ENCODE measurements around the gene S100PBP.

The S100PBP gene

DNA sequence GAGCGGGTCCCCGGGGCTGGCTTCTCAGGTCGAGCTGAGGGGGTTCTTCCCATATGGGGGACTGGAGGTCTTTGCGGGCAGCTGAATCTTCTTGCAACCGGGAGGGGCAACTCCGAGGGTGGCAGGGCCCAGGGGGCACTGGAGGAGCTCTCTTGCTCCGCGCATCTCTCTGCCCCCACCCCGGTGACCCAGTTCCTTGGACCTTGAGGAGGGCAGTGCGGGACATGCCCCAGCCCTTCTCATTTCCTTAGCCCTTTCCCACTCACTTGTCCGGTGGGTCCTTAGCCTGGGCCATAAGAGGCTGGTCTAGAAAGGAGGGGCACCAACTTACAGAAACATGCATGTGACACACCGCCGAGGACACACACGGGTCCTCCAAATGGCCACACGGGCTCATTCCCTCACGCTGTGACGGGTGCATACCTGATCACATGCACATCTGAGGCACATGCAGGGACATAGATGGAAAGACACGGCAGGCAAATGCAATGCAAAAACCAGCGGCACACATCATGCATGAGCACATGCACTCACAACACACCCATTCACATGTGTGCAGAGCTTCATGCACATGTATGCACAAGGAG, 69.5 kb downstream of the S100PBP start:
- DNase-seq (ENCODE audit: low read depth): no peak

DNA sequence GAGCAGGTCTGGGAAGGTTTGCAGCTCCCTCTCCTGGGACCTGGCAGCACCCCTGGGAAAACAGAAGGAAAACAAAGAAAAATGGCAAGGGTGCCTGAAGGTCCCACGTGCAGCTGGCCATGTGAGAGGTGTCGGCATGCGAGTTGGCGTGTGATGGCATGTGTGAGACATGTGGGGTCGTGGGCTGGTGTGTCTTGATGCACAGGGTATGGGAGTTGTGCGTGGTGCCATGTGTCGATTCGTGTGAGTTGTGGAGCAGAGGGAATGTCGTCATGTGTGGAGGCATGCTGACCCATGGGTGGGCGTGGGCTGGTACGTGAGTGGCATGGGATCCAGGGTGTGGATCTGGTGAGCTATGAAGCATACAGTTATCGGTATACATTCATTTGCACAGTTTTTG, 70.2 kb downstream of the S100PBP start:
- no peak for DNase-seq (ENCODE audit: low read depth)

DNA sequence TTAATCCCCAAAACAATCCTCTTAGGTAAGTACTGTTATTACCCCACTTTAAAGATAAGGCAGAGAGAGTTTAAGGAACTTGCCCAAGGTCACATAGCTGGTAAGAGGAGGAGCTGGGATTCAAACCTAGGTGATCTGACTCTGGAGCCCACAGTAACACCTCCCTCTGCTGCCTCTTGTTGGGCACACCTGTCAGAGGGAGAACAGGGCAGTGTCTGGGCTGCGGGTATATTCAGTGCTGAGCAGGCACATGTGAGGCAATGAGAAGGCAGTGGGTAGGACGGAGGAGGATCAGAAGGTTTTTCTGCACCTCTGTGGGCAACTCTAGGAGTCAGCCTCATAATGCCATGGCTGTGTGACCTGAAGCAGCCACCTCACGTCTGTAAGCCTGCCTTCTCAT, 70.7 kb downstream of the S100PBP start:
- no peak for DNase-seq (ENCODE audit: low read depth)

DNA sequence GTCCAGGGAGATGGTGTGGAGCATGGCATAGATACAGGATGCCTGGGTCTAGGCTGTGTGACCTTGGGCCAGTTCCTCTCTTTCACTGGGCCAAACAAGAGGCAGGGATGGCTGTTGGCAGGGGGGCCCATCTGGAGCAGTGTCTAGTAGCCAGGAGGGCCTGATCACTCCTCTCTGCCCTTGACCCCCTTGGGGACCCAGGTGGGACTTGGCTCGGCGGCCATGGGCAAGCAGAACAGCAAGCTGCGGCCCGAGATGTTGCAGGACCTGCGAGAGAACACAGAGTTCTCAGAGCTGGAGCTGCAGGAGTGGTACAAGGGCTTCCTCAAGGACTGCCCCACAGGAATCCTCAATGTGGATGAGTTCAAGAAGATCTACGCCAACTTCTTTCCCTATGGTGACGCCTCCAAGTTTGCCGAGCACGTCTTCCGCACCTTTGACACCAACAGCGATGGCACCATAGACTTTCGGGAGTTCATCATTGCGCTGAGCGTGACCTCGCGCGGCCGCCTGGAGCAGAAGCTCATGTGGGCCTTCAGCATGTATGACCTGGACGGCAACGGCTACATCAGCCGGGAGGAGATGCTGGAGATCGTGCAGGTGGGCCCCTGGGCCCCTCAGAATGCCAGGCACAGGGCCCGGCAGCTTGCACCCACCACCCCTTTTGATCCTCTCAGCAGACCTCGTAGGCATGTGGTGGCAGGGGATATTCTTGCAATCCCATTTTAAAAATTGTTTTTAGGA, 71.4 kb downstream of the S100PBP start:
- DNase-seq (ENCODE audit: low read depth): no peak

DNA sequence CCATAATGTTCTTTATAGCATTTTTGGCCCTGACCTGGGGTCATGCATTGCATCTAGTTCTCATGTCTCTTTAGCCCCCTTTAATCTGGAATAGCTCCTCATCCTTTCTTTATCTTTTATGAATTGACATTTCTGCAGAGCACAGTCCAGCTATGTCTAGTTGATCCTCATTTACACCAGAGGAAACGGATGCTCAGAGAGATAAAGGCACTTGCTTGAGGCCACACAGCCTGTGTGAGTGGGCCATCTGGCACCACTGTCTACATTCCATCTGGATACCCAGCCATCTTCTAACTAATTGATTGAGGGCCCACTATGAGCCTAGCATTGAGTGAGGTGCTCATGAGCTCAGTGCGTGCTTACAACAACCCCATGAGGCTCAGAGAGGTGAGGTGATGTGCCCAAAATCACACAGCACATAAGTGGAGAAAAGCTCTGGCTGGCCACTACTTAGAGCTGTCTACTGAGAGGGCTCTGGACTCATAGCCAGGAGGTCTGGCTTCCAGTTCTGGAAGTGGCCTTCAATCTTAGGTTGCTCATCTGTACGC, 72.4 kb downstream of the S100PBP start:
- DNase-seq (ENCODE audit: low read depth): no peak

DNA sequence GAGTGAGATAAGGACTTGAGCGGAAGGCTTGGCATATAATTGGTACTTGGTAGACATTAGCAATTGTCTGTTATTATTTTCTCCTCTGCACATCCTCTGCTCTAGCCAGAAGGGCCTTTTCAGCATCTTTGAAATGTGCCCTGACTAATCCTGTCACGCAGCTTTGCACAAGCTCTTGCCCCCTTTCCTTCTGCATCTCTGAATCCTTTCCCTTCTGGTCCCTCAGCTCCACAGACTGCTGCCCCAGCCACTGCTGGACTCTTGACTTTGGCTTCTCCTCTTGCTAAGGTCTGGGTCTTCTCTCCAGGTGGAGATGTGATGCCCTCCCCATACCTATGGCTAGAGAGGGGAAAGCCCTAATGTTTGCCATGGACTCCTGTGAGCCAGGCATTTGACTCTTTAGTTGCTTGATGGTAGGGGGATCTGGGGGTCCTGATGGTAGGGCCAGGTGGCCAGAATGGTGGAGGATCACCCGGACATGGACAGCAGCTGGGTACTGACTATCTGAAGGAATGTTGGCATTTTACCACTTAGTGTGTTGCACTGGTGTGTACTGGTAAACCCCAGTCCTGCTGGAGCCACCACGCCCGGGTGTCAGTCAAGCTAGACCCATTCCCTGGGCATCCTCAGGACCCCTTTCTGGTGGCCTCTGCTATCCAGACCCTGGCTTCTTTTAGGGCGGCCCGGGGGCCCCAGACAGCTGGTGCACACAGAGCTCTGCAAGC, 73.2 kb downstream of the S100PBP start:
- no peak for DNase-seq (ENCODE audit: low read depth)

DNA sequence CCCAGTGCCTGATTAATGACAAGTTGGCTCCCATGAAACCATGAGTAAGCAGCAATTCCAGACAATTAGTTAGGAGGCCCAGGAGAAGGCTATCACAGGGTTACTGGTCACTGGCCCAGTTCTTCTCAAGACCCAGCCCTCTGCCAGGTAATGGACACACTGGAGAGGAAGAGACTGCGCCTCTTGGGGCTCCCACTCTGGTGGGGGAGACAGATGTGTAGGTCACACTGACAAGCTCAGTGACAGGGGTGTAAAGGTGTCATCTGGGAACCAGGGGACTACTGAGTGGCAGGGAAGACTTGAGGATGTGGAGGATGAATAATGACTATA, 73.8 kb downstream of the S100PBP start:
- no peak for DNase-seq (ENCODE audit: low read depth)

DNA sequence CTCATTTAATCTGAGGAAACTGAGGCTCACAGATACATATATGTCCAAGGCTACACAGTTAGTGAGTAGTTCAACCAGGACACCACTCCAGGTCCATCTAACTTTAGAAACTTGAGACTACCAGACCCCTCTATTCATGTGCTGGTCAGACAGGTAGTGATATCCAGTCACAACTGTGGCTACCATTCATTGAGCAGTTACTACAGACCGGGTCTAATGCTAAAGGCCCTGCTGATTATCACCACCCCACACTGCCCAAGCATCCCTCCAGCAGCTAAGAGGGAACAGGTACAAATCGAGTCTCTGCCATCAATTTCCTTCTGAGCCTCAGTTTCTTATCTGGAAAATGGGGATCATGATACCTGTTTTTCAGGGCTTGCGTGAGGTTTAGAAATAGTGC, 74.2 kb downstream of the S100PBP start:
- DNase-seq (ENCODE audit: low read depth): no peak

DNA sequence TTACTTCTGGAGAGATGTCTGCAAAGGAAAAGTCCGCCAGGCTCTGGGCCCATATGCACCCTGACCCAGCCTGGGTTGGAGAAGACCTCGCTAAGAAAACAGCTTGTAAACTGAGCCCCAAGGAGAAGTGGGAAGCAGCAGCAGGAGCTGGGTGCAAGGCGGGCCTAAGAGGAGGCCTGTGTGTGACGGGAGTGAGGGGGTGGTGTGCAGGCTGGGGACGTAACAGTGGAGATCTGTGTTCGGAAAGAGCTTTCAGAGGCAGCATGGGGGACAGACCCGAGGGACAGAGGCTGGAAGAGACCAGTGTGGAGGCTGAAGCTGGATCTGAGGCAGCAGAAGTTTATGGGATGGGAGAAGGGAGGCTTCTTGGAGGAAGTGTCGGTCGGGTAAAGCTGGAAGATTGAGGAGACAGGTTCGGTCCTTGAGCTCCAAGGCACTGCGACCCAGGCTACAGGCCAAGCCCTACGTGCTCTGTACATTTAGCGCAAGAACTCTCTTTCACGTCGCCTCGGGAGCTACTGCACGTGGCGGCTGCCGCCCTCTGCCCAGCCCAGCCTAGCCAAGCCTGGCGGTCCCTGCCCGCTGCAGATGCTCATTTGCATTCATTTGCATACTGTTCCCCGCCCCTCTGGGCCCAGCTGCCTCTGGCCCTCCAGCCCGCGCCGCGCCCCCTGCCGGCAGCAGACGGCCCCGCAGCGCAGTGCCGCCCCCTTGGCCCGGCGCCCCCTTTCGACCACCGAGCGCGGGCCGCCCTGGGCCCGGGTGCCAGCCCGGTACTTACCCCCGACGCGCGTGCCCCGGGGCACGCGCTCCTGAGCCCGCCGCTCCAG, 75.1 kb downstream of the S100PBP start:
- DNase-seq (ENCODE audit: low read depth): no peak

DNA sequence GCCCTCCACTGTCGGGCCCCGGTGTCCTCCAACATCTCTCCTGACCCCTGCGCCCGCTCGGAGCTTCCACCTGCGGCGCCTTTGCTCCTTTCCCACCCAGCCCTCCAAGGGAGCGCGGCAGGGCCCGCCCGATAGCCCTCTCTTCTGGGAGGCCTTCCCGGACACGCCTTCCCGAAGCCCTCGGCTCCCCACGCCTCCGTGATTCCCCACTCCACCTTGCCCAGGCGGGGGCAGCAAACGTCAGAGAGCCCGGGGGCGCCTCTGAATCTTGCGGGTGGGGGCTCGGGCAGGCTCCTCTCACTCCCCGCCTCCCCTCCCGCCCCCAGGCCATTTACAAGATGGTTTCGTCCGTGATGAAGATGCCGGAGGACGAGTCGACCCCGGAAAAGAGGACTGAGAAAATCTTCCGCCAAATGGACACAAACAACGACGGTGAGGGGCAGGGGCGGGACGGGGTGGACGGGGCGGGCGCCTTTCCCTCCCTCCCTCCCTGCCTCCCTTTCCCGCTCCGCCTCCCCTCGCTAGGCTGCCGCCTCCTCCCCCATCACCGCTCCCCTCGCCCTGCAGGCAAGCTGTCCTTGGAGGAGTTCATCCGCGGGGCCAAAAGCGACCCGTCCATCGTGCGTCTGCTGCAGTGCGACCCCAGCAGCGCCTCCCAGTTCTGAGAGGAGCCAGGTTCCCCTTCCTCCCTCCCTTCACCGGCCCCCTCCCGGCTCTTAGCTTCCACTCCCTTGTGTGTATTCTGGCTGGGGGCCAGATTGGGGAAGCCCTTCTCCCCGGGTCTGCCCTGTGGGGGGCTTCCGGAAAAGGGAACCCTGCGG, 76.0 kb downstream of the S100PBP start:
- DNase-seq (ENCODE audit: low read depth): no peak

DNA sequence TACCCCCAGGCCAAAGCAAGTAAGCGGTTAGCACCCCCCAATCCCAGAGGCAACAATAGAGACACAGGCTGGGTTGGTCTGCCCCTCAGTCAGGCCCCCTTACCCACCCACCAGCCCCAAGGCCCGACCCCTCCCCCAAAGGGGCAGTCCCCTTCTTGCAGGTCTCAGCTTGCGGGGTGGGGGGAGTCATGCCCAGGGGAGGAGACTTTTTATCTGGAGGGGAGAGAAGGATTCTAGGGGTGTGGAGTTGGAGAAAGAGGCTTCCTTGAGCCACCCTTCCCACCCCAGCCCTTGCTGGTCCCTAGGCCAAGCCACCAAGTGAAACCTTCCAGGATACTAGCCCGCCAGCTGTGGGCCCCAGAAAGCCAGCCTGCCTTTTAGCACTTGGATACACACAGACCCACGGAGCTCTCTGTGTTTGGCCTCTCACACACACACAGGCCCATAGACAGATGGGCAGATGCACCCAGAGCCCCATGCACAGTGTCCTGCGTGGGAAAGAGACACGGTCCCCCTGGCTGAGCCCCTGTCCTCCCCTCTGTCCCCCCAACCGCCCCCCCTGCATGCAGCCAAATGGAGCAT, 76.7 kb downstream of the S100PBP start:
- no peak for DNase-seq (ENCODE audit: low read depth)

DNA sequence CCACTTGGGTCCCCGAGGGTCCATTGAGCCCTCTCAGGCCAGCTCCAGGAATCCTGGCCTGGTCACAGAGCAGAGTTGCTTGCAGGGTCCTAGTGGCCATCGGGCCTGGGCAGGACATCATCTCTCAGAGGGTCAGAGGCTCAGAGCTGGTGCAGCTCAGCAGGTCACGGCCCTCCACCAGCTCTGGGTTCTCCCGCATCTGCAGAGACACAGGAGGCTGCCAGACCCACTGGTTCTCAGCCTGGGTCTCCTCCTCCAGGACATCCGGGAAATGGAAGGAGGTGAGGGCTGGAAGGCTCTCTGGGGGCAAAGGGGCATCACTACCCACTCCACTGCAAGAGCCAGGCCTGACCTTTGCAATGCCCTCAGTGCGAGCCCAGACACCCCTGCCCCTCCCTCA, 77.2 kb downstream of the S100PBP start:
- no peak for DNase-seq (ENCODE audit: low read depth)

DNA sequence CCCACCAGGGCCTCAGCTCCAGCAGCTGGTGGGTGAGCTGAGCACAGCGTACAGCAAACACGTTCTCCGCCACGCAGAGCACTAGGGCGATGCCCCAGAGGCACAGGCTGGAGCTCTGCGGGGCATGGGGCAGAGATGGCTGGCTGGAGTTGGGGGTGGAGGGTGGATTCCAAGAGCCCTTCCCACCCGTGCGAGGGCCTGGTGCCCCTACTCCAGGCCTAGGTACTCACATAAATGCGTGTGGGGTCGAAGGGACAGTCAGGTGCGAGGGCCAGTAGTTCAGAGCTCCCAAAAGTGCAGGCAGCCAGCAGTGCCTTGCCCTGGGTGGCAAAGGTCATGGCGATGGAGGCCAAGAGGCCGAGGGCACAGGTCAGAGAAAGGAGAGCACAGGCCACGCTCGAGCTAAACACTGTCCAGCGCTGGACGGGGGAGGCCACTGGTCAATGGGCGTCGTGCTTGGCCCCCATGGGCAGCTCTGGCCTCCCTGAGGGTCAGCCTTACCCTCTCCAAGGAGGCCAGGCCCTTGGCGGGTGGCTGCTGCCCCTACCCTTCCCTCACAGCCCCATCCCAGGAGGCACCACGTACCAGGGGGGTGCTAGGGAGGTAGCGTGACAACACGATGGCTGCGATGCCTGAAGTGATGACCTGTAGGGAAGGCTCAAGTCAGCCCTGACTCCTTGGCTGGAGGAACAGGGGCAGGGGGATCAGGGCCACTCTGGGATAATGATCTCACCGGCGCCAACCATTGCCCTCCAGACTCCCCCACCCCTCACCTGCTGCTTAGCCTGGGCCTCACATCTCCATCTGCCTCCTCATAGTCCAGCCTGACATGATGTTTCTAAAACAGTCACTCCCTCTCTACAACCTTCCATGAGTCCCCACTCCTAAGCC, 78.1 kb downstream of the S100PBP start:
- no peak for DNase-seq (ENCODE audit: low read depth)

DNA sequence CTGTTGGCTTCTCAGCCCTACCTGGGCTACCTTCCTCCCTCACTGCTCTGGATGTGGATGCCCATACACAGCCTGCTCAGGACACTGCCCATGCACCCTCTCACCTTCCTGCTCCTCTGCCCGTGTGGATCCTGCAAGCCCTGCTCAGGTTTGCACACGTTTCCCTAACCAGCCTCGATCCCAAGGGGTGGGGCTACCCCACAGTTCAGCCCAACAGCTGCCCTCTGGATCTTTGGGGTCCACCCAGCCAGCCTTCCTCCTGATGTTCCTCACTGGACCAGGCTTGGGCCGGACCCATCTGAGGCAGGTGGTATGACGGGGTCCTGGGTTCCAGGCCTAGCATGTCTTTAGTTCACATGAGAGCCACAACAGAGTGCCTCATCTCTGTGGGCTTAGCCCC, 79.0 kb downstream of the S100PBP start:
- no peak for DNase-seq (ENCODE audit: low read depth)

DNA sequence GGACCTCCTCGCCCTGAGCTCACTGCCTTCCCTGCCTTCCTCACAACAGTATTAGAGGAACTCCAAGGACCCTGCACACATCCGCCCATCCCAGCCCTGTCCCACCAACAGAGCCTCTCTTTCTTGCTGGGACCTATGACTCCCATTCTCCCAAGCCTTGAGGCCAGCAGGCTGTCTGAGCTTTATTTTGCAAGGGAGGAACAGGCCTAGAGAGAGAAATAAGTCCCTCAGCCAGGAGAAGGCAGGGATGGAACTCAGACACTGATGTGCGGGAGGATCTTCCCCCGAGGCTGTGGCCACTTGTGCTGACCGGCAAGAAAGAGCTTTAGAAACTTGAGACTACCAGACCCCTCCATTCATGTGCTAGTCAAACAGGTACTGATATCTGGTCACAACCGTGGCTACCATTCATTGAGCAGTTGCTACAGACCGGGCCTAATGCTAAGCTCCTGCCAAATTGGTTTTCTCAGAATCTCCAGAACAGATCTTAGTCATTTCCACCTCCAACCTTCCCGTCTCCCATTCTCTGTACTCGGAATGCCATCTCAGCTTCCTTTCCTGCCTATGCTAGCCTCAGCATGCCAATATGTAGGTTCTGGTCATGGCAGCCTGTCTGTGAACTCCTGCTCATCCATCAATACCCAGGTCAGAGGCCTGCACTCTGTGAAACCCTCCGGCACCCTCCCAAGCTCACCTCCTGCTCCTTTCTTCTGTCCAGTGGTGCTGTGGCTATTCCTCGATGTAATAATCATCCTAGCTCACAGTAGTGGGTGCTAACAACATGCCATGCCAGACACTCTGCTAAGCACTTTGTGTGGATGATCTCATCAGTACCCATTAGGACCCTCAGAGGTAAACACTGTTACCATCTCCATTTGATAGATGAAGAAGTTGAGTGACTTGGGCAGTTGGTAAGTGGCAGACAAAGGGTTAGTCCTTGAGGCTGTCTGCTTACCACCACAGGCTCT, 79.9 kb downstream of the S100PBP start:
- no peak for DNase-seq (ENCODE audit: low read depth)

DNA sequence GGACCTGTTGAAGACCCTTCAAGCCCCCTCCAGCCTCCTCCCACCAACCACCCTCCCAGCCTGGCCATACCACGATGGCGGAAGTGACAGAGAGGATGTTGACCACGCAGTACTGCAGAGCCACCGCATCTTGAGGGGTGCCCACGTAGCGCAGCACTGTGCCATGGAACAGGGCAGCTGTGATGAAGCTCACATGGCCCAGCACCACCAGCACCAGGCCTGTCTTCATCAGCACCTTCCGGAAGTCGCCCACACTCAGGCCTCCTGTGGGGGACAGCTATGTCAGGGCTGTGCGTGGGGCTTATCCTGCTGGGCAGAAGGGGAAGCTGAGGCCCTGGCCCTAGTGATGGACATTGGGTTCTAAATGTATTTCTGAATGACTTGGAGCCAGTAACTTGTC, 80.6 kb downstream of the S100PBP start:
- no peak for DNase-seq (ENCODE audit: low read depth)

DNA sequence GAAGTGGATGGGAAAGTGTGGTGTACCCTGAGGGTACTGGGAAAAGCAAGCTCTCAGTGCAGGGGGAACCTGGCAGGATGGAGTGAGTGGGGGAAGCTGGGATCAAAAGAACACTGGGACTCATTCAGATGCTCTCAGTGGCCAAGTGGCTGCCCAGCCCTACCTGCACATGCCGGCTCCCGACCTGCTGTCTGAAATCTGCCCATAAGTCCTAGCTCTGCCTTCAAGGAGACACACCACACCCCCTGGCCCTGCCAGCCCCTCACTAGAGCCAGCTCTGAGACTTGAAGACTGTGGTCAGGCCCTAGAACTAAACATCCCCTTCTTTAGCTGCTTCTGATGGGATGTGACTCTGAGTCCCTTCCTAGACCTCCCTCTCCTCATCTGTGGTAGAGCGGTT, 81.5 kb downstream of the S100PBP start:
- DNase-seq (ENCODE audit: low read depth): no peak

DNA sequence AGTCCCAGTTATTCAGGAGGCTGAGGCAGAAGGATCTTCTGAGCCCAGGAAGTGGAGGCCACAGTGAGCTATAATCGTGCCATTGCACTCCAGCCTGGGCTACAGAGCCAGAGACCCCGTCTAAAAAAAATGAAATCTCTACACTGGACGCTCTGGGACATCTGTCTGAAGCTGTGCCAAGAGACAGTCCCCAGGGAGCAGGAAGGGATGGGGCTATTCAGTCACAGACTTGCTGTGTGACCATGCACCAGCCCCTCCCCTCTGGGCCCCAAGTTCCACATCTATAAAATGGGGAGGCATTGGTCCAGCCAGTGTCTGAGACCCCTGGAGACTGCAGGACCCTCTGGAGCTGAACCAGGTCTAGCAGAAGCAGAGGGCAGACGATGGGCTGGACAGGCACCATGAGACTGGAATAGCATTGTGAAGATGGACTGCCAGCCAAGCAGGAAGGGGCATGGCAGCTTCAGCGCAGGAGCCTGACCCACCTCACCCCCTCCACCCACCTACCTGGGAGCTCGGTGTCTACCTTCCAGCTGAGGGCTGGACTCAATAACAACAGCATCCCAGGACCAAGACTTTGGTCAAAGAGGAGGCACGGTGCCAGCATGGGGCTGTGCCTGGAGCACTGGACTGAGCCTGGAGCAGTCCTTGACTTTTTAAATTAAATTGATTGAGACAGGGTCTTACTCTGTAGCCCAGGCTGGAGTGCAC, 82.3 kb downstream of the S100PBP start:
- no peak for DNase-seq (ENCODE audit: low read depth)
